Left hindlimb (tissue), 1 donor: Measurements from ENCODE around the gene PDZD8.

Source experiments
- DNase-seq: peaks from one replicate; pipeline ENCODE4 v3.0.0-alpha.2; 2018

The PDZD8 gene

GRCh38 chr10:117284716-117285494 lies 90.3 kb downstream of the PDZD8 start:
- no peak for DNase-seq

GRCh38 chr10:117277675-117278074 lies 97.6 kb downstream of the PDZD8 start:
- no peak for DNase-seq

GRCh38 chr10:117275121-117275520 lies 100.1 kb downstream of the PDZD8 start:
- no peak for DNase-seq

- no peak for DNase-seq
These were observed 100.7 kb downstream of the PDZD8 start for GRCh38 chr10:117274509-117274908.

GRCh38 chr10:117273980-117274379 lies 101.3 kb downstream of the PDZD8 start:
- no peak for DNase-seq

GRCh38 chr10:117272195-117273076 lies 102.8 kb downstream of the PDZD8 start:
- no peak for DNase-seq

GRCh38 chr10:117271427-117271826 lies 103.8 kb downstream of the PDZD8 start:
- DNase-seq = no peak

- DNase-seq = no peak
These were observed 106.3 kb downstream of the PDZD8 start for GRCh38 chr10:117268907-117269306.

- DNase-seq = no peak
These were observed 107.0 kb downstream of the PDZD8 start for GRCh38 chr10:117268258-117268657.

GRCh38 chr10:117266812-117267211 lies 108.4 kb downstream of the PDZD8 start:
- DNase-seq = no peak

- no peak for DNase-seq
These were observed 108.8 kb downstream of the PDZD8 start for GRCh38 chr10:117266400-117266799.

GRCh38 chr10:117264782-117265181 lies 110.5 kb downstream of the PDZD8 start:
- no peak for DNase-seq

GRCh38 chr10:117262903-117263293 lies 112.3 kb downstream of the PDZD8 start:
- DNase-seq = no peak

GRCh38 chr10:117262291-117262902 lies 112.8 kb downstream of the PDZD8 start:
- DNase-seq = no peak

GRCh38 chr10:117261501-117261900 lies 113.7 kb downstream of the PDZD8 start:
- DNase-seq = no peak

- DNase-seq = no peak
These were observed 115.2 kb downstream of the PDZD8 start for GRCh38 chr10:117260084-117260483.

GRCh38 chr10:117259279-117259678 lies 116.0 kb downstream of the PDZD8 start:
- no peak for DNase-seq

- no peak for DNase-seq
These were observed 117.5 kb downstream of the PDZD8 start for GRCh38 chr10:117257721-117258120.

- DNase-seq = no peak
These were observed 118.3 kb downstream of the PDZD8 start for GRCh38 chr10:117256910-117257309.

- DNase-seq = no peak
These were observed 119.3 kb downstream of the PDZD8 start for GRCh38 chr10:117255835-117256460.

- no peak for DNase-seq
These were observed 120.2 kb downstream of the PDZD8 start for GRCh38 chr10:117254774-117255735.

- no peak for DNase-seq
These were observed 120.9 kb downstream of the PDZD8 start for GRCh38 chr10:117254338-117254737.
